Measurements from ENCODE around the gene ALDH1L1. TPM values are rescaled to one million over a fixed set of nuclear protein-coding genes. Genes with fewer than 3 reads are reported as not detected.
A peak's percentile ranks its signal among the peaks of the same experiment; 100 is the strongest.

The ALDH1L1 gene
- total RNA-seq, 1 experiment from 2014 or later = not detected

- Histone ChIP-seq H3K27me3 (replicated peaks) (no peaks in the 10 kb centered on the region), H3K9me3 (replicated peaks) (peaks cover 4% of the 10 kb centered on the region; the same call in 1 of the 2 replicates), H3K4me1 (replicated peaks) (peaks cover 28% of the 10 kb centered on the region), H3K4me3 (no peak overlapping the region), H3K27ac (no peak overlapping the region), H3K36me3 (no peaks in the 10 kb centered on the region)
- DNase-seq (ENCODE audit: low read depth in 1 of 2, low spot score in 2 of 2) = peak in 1 of 2 experiments; percentile 3
These were observed 25.6 kb upstream of the ALDH1L1 start for GRCh38 chr3:126205717-126206655.

GRCh38 chr3:126202680-126203079, 22.3 kb upstream of the ALDH1L1 start:
- H3K4me3 ChIP-seq = no peak overlapping the region
- no peaks in the 10 kb centered on the region for H3K27me3 ChIP-seq (replicated peaks)
- no peak overlapping the region for H3K27ac ChIP-seq
- peaks cover 14% of the 10 kb centered on the region for H3K4me1 ChIP-seq (replicated peaks)
- no peak for DNase-seq (ENCODE audit: low read depth in 1 of 2, low spot score in 2 of 2)
- H3K9me3 ChIP-seq (replicated peaks) = no peaks in the 10 kb centered on the region
- H3K36me3 ChIP-seq = no peaks in the 10 kb centered on the region

GRCh38 chr3:126202276-126202675, 21.9 kb upstream of the ALDH1L1 start:
- no peaks in the 10 kb centered on the region for H3K27me3 ChIP-seq (replicated peaks)
- H3K9me3 ChIP-seq (replicated peaks) = no peaks in the 10 kb centered on the region
- no peak for DNase-seq (ENCODE audit: low read depth in 1 of 2, low spot score in 2 of 2)

GRCh38 chr3:126201168-126201567, 20.8 kb upstream of the ALDH1L1 start:
- Histone ChIP-seq H3K4me1 (replicated peaks) (peaks cover 6% of the 10 kb centered on the region), H3K36me3 (no peaks in the 10 kb centered on the region), H3K9me3 (replicated peaks) (no peaks in the 10 kb centered on the region), H3K27ac (no peak overlapping the region), H3K27me3 (replicated peaks) (no peaks in the 10 kb centered on the region), H3K4me3 (no peak overlapping the region)
- DNase-seq (ENCODE audit: low read depth in 1 of 2, low spot score in 2 of 2) = no peak

More at GRCh38 chr3:126202276-126202675, 21.9 kb upstream of the ALDH1L1 start:
- Histone ChIP-seq H3K4me1 (replicated peaks) (peaks cover 12% of the 10 kb centered on the region), H3K36me3 (no peaks in the 10 kb centered on the region), H3K27ac (no peak overlapping the region), H3K4me3 (no peak overlapping the region)

- Histone ChIP-seq H3K9me3 (replicated peaks) (no peaks in the 10 kb centered on the region), H3K27ac (no peak overlapping the region), H3K36me3 (no peaks in the 10 kb centered on the region), H3K4me3 (no peak overlapping the region), H3K27me3 (replicated peaks) (no peaks in the 10 kb centered on the region), H3K4me1 (replicated peaks) (no peaks in the 10 kb centered on the region)
- DNase-seq (ENCODE audit: low read depth in 1 of 2, low spot score in 2 of 2) = no peak
These were observed 20.1 kb upstream of the ALDH1L1 start for GRCh38 chr3:126200534-126200933.

GRCh38 chr3:126199256-126199655, 18.9 kb upstream of the ALDH1L1 start:
- Histone ChIP-seq H3K9me3 (replicated peaks) (no peaks in the 10 kb centered on the region), H3K4me1 (replicated peaks) (no peaks in the 10 kb centered on the region), H3K27ac (no peak overlapping the region), H3K36me3 (no peaks in the 10 kb centered on the region), H3K27me3 (replicated peaks) (no peaks in the 10 kb centered on the region), H3K4me3 (no peak overlapping the region)
- DNase-seq (ENCODE audit: low read depth in 1 of 2, low spot score in 2 of 2) = no peak

GRCh38 chr3:126197854-126198584, 17.6 kb upstream of the ALDH1L1 start:
- peak; percentile 45 to 59 for DNase-seq (ENCODE audit: low read depth in 1 of 2, low spot score in 2 of 2)

GRCh38 chr3:126197343-126197742, 17.0 kb upstream of the ALDH1L1 start:
- Histone ChIP-seq H3K36me3 (no peaks in the 10 kb centered on the region), H3K27ac (no peak overlapping the region), H3K27me3 (replicated peaks) (no peaks in the 10 kb centered on the region), H3K4me3 (no peak overlapping the region), H3K4me1 (replicated peaks) (no peaks in the 10 kb centered on the region), H3K9me3 (replicated peaks) (no peaks in the 10 kb centered on the region)
- no peak for DNase-seq (ENCODE audit: low read depth in 1 of 2, low spot score in 2 of 2)

More at GRCh38 chr3:126197854-126198584, 17.6 kb upstream of the ALDH1L1 start:
- Histone ChIP-seq H3K4me1 (replicated peaks) (no peaks in the 10 kb centered on the region), H3K4me3 (no peak overlapping the region), H3K27ac (no peak overlapping the region), H3K9me3 (replicated peaks) (no peaks in the 10 kb centered on the region), H3K27me3 (replicated peaks) (no peaks in the 10 kb centered on the region), H3K36me3 (no peaks in the 10 kb centered on the region)

- no peak for DNase-seq (ENCODE audit: low read depth in 1 of 2, low spot score in 2 of 2)
- H3K4me1 ChIP-seq (replicated peaks) = no peaks in the 10 kb centered on the region
- H3K27me3 ChIP-seq (replicated peaks) = no peaks in the 10 kb centered on the region; the same call in 1 of the 2 replicates
- no peak overlapping the region for H3K27ac ChIP-seq
- no peaks in the 10 kb centered on the region for H3K36me3 ChIP-seq
- no peak overlapping the region for H3K4me3 ChIP-seq
- H3K9me3 ChIP-seq (replicated peaks) = no peaks in the 10 kb centered on the region
These were observed 14.4 kb upstream of the ALDH1L1 start for GRCh38 chr3:126194713-126195305.

GRCh38 chr3:126191246-126191645, 10.9 kb upstream of the ALDH1L1 start:
- Histone ChIP-seq H3K27ac (no peak overlapping the region), H3K27me3 (replicated peaks) (no peaks in the 10 kb centered on the region; the same call in 1 of the 2 replicates), H3K9me3 (replicated peaks) (no peaks in the 10 kb centered on the region), H3K4me3 (no peak overlapping the region), H3K4me1 (replicated peaks) (no peaks in the 10 kb centered on the region), H3K36me3 (no peaks in the 10 kb centered on the region)
- no peak for DNase-seq (ENCODE audit: low read depth in 1 of 2, low spot score in 2 of 2)

GRCh38 chr3:126187920-126188319, 7.5 kb upstream of the ALDH1L1 start:
- Histone ChIP-seq H3K4me3 (no peak overlapping the region), H3K36me3 (no peaks in the 10 kb centered on the region), H3K27me3 (replicated peaks) (peaks cover 1% of the 10 kb centered on the region), H3K9me3 (replicated peaks) (no peaks in the 10 kb centered on the region), H3K4me1 (replicated peaks) (no peaks in the 10 kb centered on the region), H3K27ac (no peak overlapping the region)
- DNase-seq (ENCODE audit: low read depth in 1 of 2, low spot score in 2 of 2) = no peak

GRCh38 chr3:126186749-126187148, 6.4 kb upstream of the ALDH1L1 start:
- Histone ChIP-seq H3K9me3 (replicated peaks) (no peaks in the 10 kb centered on the region), H3K4me3 (no peak overlapping the region), H3K27me3 (replicated peaks) (peaks cover 7% of the 10 kb centered on the region), H3K27ac (no peak overlapping the region), H3K36me3 (no peaks in the 10 kb centered on the region), H3K4me1 (replicated peaks) (no peaks in the 10 kb centered on the region)
- no peak for DNase-seq (ENCODE audit: low read depth in 1 of 2, low spot score in 2 of 2)

GRCh38 chr3:126186271-126186670, 5.9 kb upstream of the ALDH1L1 start:
- no peak overlapping the region for H3K4me3 ChIP-seq
- H3K27me3 ChIP-seq (replicated peaks) = peaks cover 12% of the 10 kb centered on the region
- H3K27ac ChIP-seq = no peak overlapping the region
- no peaks in the 10 kb centered on the region for H3K4me1 ChIP-seq (replicated peaks)
- DNase-seq (ENCODE audit: low read depth in 1 of 2, low spot score in 2 of 2) = no peak
- no peaks in the 10 kb centered on the region for H3K36me3 ChIP-seq
- H3K9me3 ChIP-seq (replicated peaks) = no peaks in the 10 kb centered on the region

All from SJSA1 (cell line).